GM12874 (cell line): Measurements from ENCODE around the gene LSM14A.

Source experiments
- CTCF ChIP-seq: IDR thresholded peaks from 2 replicates; pipeline ENCODE4 v1.5.1; 2011; ENCODE audit warnings: low read depth, mild to moderate bottlenecking, control low read depth, low read length, moderate library complexity; ENCODE audit not compliant: insufficient read depth

The LSM14A gene

GRCh38 chr19:34171539-34171876 is 796 bp upstream of the LSM14A start:
- no peak for TF ChIP-seq CTCF

GRCh38 chr19:34172661-34173192 is 423 bp downstream of the LSM14A start:
- TF ChIP-seq CTCF, result no peak

GRCh38 chr19:34173193-34173956 is 1.1 kb downstream of the LSM14A start:
- TF ChIP-seq CTCF, result no peak

GRCh38 chr19:34176581-34176980 is 4.3 kb downstream of the LSM14A start:
- no peak for TF ChIP-seq CTCF

GRCh38 chr19:34178274-34178610 is 5.9 kb downstream of the LSM14A start:
- no peak for TF ChIP-seq CTCF

- no peak for TF ChIP-seq CTCF
Measured at GRCh38 chr19:34179066-34179465, 6.8 kb downstream of the LSM14A start.

GRCh38 chr19:34180273-34180672 is 8.0 kb downstream of the LSM14A start:
- no peak for TF ChIP-seq CTCF
